Measurements from ENCODE around the gene RORB.
"Not testable (repeated sequence)": the region's sequence is repeated elsewhere in the genome, so short reads cannot be mapped to it uniquely, and the experiment has no call there.

RORB gene

GRCh38 chr9:74517188-74517587, 20.1 kb downstream of the RORB start:
- no peak for DNase-seq

- DNase-seq, result no peak
Observed at GRCh38 chr9:74519419-74519818, 22.3 kb downstream of the RORB start.

GRCh38 chr9:74521009-74521408, 23.9 kb downstream of the RORB start:
- no peak for DNase-seq

GRCh38 chr9:74524289-74524688, 27.2 kb downstream of the RORB start:
- no peak for DNase-seq

- DNase-seq, result no peak
Observed at GRCh38 chr9:74526215-74526614, 29.1 kb downstream of the RORB start.

GRCh38 chr9:74527718-74528117, 30.6 kb downstream of the RORB start:
- no peak for DNase-seq

GRCh38 chr9:74528207-74528606, 31.1 kb downstream of the RORB start:
- no peak for DNase-seq

GRCh38 chr9:74530458-74530857, 33.3 kb downstream of the RORB start:
- not testable (repeated sequence) for DNase-seq

GRCh38 chr9:74533253-74533652, 36.1 kb downstream of the RORB start:
- no peak for DNase-seq

GRCh38 chr9:74534841-74535240, 37.7 kb downstream of the RORB start:
- no peak for DNase-seq

GRCh38 chr9:74543145-74543544, 46.0 kb downstream of the RORB start:
- DNase-seq, result no peak

- no peak for DNase-seq
Observed at GRCh38 chr9:74551266-74551665, 54.1 kb downstream of the RORB start.

- DNase-seq, result no peak
Observed at GRCh38 chr9:74554751-74555419, 57.8 kb downstream of the RORB start.

- DNase-seq, result no peak
Observed at GRCh38 chr9:74555565-74555964, 58.4 kb downstream of the RORB start.

- peak; percentile 10 for DNase-seq
Observed at GRCh38 chr9:74556685-74557084, 59.5 kb downstream of the RORB start.

GRCh38 chr9:74557571-74557970, 60.4 kb downstream of the RORB start:
- DNase-seq, result no peak

- DNase-seq, result no peak
Observed at GRCh38 chr9:74562611-74563010, 65.5 kb downstream of the RORB start.

GRCh38 chr9:74570879-74571512, 73.9 kb downstream of the RORB start:
- DNase-seq, result no peak

GRCh38 chr9:74573640-74574191, 76.6 kb downstream of the RORB start:
- no peak for DNase-seq

GRCh38 chr9:74576176-74576575, 79.0 kb downstream of the RORB start:
- no peak for DNase-seq

GRCh38 chr9:74577956-74578355, 80.8 kb downstream of the RORB start:
- no peak for DNase-seq

- DNase-seq, result no peak
Observed at GRCh38 chr9:74589576-74589975, 92.4 kb downstream of the RORB start.

GRCh38 chr9:74595286-74595685, 98.2 kb downstream of the RORB start:
- no peak for DNase-seq

GRCh38 chr9:74598874-74599273, 101.7 kb downstream of the RORB start:
- DNase-seq, result no peak
